K562 (cell line): ENCODE results near the gene SKAP1. TPM values are rescaled to one million over a fixed set of nuclear protein-coding genes. Genes with fewer than 3 reads are reported as not detected.
A peak's percentile ranks its signal among the peaks of the same experiment; 100 is the strongest.

ENCODE experiments used
- ATAC-seq: fragments of 200-7000 bp; cut with Tn5 transposase; 3 replicates; pipeline ENCODE4 v1.9.1; 2020; ENCODE audit warnings: moderate library complexity
- BruUV-seq: library from RNA; stranded (reverse); fragments of 400-500 nt; replicated peaks from 2 replicates; lab custom pipeline; 2021; lab: Mats Ljungman, UMichigan
- CTCF ChIA-PET: fragments of 300-600 bp; formaldehyde crosslinking; extraction: SDS; loops from one replicate; lab custom pipeline; 2021; ENCODE audit warnings: low intra/inter-chr PET ratio; lab: Yijun Ruan, JAX
- POLR2A ChIA-PET: fragments of 300-600, 350-650 bp; sonication (Branson Sonifier 250); formaldehyde crosslinking; extraction: SDS; loops from one replicate; lab custom pipeline; 2021; ENCODE audit warnings: antibody characterized with exemption, inconsistent platforms; lab: Yijun Ruan, JAX
- DNase-seq, 4 experiments: peaks; one replicate each; pipeline versions ENCODE4 v3.0.0 to v3.0.0-alpha.2; 2011 to 2018; ENCODE audit warnings: low spot score in 3 of 4, mixed read lengths in 3 of 4; ENCODE audit errors: extremely low read depth in 1 of 4
- FAIRE-seq: peaks from 2 replicates; lab custom pipeline; 2011; peaks lifted over from hg19 to GRCh38; lab: Jason Lieb, UNC
- H2AFZ ChIP-seq: 2 replicates; pipeline ENCODE4 v1.6.0; 2011; ENCODE audit warnings: low read depth, low read length, control low read depth, inconsistent platforms
- H3K27ac ChIP-seq: fragments of 200-600 bp; 3 replicates; pipeline ENCODE4 v1.8.0; 2011; ENCODE audit warnings: low read depth, mild to moderate bottlenecking, control low read depth, inconsistent platforms, low read length, moderate library complexity, mixed read lengths; ENCODE audit errors: extremely low read depth
- H3K27me3 ChIP-seq, 2 experiments: fragments of 300-600 bp in 1 of 2; 2 replicates in 1 of 2; 3 replicates in 1 of 2; pipeline versions ENCODE4 v1.6.0 to v1.8.0; 2011; ENCODE audit warnings: inconsistent platforms in 2 of 2, low read length in 2 of 2, mild to moderate bottlenecking in 1 of 2, mixed read lengths in 1 of 2, moderate library complexity in 1 of 2; ENCODE audit not compliant: control insufficient read depth in 2 of 2, insufficient read depth in 2 of 2
- H3K36me3 ChIP-seq: fragments of 300-600 bp; 3 replicates; pipeline ENCODE4 v1.8.0; 2011; ENCODE audit warnings: mild to moderate bottlenecking, low read length, inconsistent platforms; ENCODE audit not compliant: control insufficient read depth, insufficient read depth
- H3K4me1 ChIP-seq, 2 experiments: fragments of 200-600 bp in 1 of 2; replicated peaks in 1 of 2; 2 replicates in 1 of 2; 3 replicates in 1 of 2; pipeline versions ENCODE4 v1.5.1 to v1.8.0; 2011; ENCODE audit warnings: inconsistent platforms in 2 of 2, low read length in 2 of 2, mild to moderate bottlenecking in 1 of 2, mixed read lengths in 1 of 2, moderate library complexity in 1 of 2; ENCODE audit not compliant: control insufficient read depth in 2 of 2, insufficient read depth in 2 of 2
- H3K4me2 ChIP-seq: 2 replicates; pipeline ENCODE4 v1.6.1; 2011; ENCODE audit warnings: low read length, control low read depth, inconsistent platforms, mixed read lengths; ENCODE audit not compliant: insufficient read depth
- H3K4me3 ChIP-seq: fragments of 200-600 bp; sonication (generic), shearing (Covaris generic); 2 replicates; pipeline ENCODE4 v1.5.1; 2016; ENCODE audit warnings: control low read depth, inconsistent platforms
- H3K79me2 ChIP-seq: fragments of 200-600 bp; 3 replicates; pipeline ENCODE4 v1.8.0; 2011; ENCODE audit warnings: low read length, inconsistent platforms; ENCODE audit not compliant: control insufficient read depth, insufficient read depth
- H3K9ac ChIP-seq, 2 experiments: 2 replicates each; pipeline versions ENCODE4 v1.6.0 to v1.6.1; 2011; ENCODE audit warnings: low read depth in 2 of 2, low read length in 2 of 2, control low read depth in 1 of 2, inconsistent platforms in 1 of 2, mild to moderate bottlenecking in 1 of 2, mixed read lengths in 1 of 2; ENCODE audit not compliant: insufficient read depth in 1 of 2
- H3K9me1 ChIP-seq: one replicate; pipeline ENCODE4 v1.6.0; 2011; ENCODE audit warnings: inconsistent platforms, mild to moderate bottlenecking, low read length, moderate library complexity; ENCODE audit not compliant: control insufficient read depth, insufficient read depth
- H3K9me3 ChIP-seq: replicated peaks from 2 replicates; pipeline ENCODE4 v1.5.1; 2011; ENCODE audit warnings: low read depth, low read length, inconsistent platforms; ENCODE audit not compliant: control insufficient read depth, insufficient read depth
- H4K20me1 ChIP-seq: replicated peaks from 2 replicates; pipeline ENCODE4 v1.6.1; 2011; ENCODE audit warnings: low read length, inconsistent platforms, mixed read lengths; ENCODE audit not compliant: control insufficient read depth, insufficient read depth
- C11orf30 ChIP-seq: fragments of 450-650 bp; IDR thresholded peaks from 2 replicates; pipeline ENCODE4 v1.6.1; 2016; ENCODE audit warnings: low read depth, mild to moderate bottlenecking
- CBFA2T2 ChIP-seq: fragments of 450-650 bp; conservative IDR thresholded peaks from 2 replicates; pipeline ENCODE4 v1.6.1; 2017; ENCODE audit warnings: mild to moderate bottlenecking
- CBFA2T3 ChIP-seq: fragments of 450-650 bp; IDR thresholded peaks from 2 replicates; pipeline ENCODE4 v1.6.1; 2017
- CHCHD3 ChIP-seq: fragments of 250-450 bp; sonication (Bioruptor Pico); IDR thresholded peaks from 2 replicates; pipeline ENCODE4 v2.1.2; 2022; ENCODE audit warnings: mild to moderate bottlenecking
- CTBP1 ChIP-seq: fragments of 450-650 bp; IDR thresholded peaks from 2 replicates; pipeline ENCODE4 v1.6.1; 2016; ENCODE audit warnings: borderline replicate concordance
- E2F5 ChIP-seq: sonication (generic); formaldehyde crosslinking; IDR thresholded peaks from 2 replicates; pipeline ENCODE4 v1.8.0; 2022; ENCODE audit warnings: mild to moderate bottlenecking, missing genetic modification reagents
- EP300 ChIP-seq: IDR thresholded peaks from 2 replicates; pipeline ENCODE4 v1.6.1; 2012; ENCODE audit warnings: low read length, improper control_type of control experiment
- PHF20 ChIP-seq: fragments of 450-650 bp; IDR thresholded peaks from 2 replicates; pipeline ENCODE4 v1.6.1; 2018; ENCODE audit not compliant: partially characterized antibody
- PHF8 ChIP-seq: fragments of 200-600 bp; sonication (generic); IDR thresholded peaks from 2 replicates; pipeline ENCODE4 v1.6.1; 2012; ENCODE audit warnings: mixed run types, mild to moderate bottlenecking, inconsistent platforms, low read length, moderate library complexity, borderline replicate concordance
- POLR3A ChIP-seq: IDR thresholded peaks from 2 replicates; pipeline ENCODE4 v1.6.1; 2011; ENCODE audit warnings: borderline replicate concordance, mild to moderate bottlenecking, moderate library complexity; ENCODE audit not compliant: insufficient read length, insufficient read depth; ENCODE audit errors: extremely low read depth
- SMAD1 ChIP-seq: fragments of 150-350 bp; IDR thresholded peaks from 2 replicates; pipeline ENCODE4 v1.6.1; 2014; ENCODE audit warnings: low read length, low read depth; ENCODE audit not compliant: partially characterized antibody
- SOX6 ChIP-seq: fragments of 450-650 bp; IDR thresholded peaks from 2 replicates; pipeline ENCODE4 v1.6.1; 2014; ENCODE audit warnings: mild to moderate bottlenecking
- SREBF2 ChIP-seq: sonication (generic); formaldehyde crosslinking; IDR thresholded peaks from 2 replicates; pipeline ENCODE4 v1.4.0; 2020; ENCODE audit warnings: mild to moderate bottlenecking, missing genetic modification reagents
- THRA ChIP-seq: fragments of 450-650 bp; IDR thresholded peaks from 2 replicates; pipeline ENCODE4 v1.6.1; 2017; ENCODE audit warnings: mild to moderate bottlenecking, moderate library complexity
- USF2 ChIP-seq: sonication (generic); formaldehyde crosslinking; IDR thresholded peaks from 2 replicates; pipeline ENCODE4 v1.5.0; 2020; ENCODE audit warnings: missing genetic modification reagents
- XRCC4 ChIP-seq: IDR thresholded peaks from one replicate; pipeline ENCODE4 v1.6.1; 2011; ENCODE audit not compliant: insufficient read depth, insufficient read length; ENCODE audit errors: extremely low read depth
- ZFP30 ChIP-seq: fragments of 250-450 bp; sonication (Bioruptor Pico); IDR thresholded peaks from 2 replicates; pipeline ENCODE4 v1.8.0; 2022; ENCODE audit warnings: moderate library complexity, mild to moderate bottlenecking, inconsistent platforms, borderline replicate concordance
- ZNF184 ChIP-seq: sonication (generic); formaldehyde crosslinking; IDR thresholded peaks from 2 replicates; pipeline ENCODE4 v1.5.0; 2020; ENCODE audit warnings: missing genetic modification reagents
- ZNF707 ChIP-seq: fragments of 250-450 bp; sonication (Bioruptor Pico); conservative IDR thresholded peaks from 2 replicates; pipeline ENCODE4 v1.8.0; 2022; ENCODE audit warnings: inconsistent platforms, mild to moderate bottlenecking, moderate library complexity
- ZNF75A ChIP-seq: fragments of 450-650 bp; formaldehyde crosslinking; IDR thresholded peaks from 2 replicates; pipeline ENCODE4 v1.4.0; 2020; ENCODE audit warnings: mild to moderate bottlenecking
- WGBS: fragments of 100-300 bp; shearing (Covaris generic); methylation state at CpG from one replicate; pipeline ENCODE4 v1.1.6; 2016; ENCODE audit warnings: low coverage, mixed read lengths; ENCODE audit not compliant: insufficient coverage; ENCODE audit errors: missing lambda C conversion rate; 5-methylcytosine and 5-hydroxymethylcytosine counted together
- in situ Hi-C: fragments of 300-500 bp; cut with MboI; formaldehyde crosslinking; loops from 4 replicates; pipeline ENCODE4 v1.15.0; 2018; ENCODE audit warnings: inconsistent platforms, mixed read lengths
- intact Hi-C: fragments of 100-400 bp; cut with micrococcal nuclease; formaldehyde crosslinking; loops from 2 replicates; pipeline ENCODE4 v1.14.2; 2022
- polyA plus RNA-seq, 8 experiments: library from polyadenylated mRNA; depleted of rRNA in 4 of 8; stranded (reverse) in 5 of 8; unstranded in 3 of 8; fragments of >200 nt; fragmentation: Nextera tagmentation in 2 of 8; fragmentation: Illumina TruSeq in 1 of 8; extraction: Ambion mirVana in 2 of 8; extraction: Trizol in 1 of 8; gene quantifications; 2 replicates each; pipeline versions ENCODE4 v1.2.1 to v1.2.3, GENCODE V29; 2011 to 2014; ENCODE audit warnings: inconsistent platforms in 1 of 8, missing spikeins in 1 of 8
- total RNA-seq, 7 experiments: library from RNA; depleted of rRNA in 6 of 7; stranded (reverse); fragments of >200 nt in 6 of 7; fragmentation: Illumina TruSeq in 2 of 7; extraction: Trizol in 2 of 7; gene quantifications; 2 replicates each; pipeline versions ENCODE4 v1.2.1 to v1.2.3, GENCODE V29; 2011 to 2021; ENCODE audit warnings: low replicate concordance in 1 of 7
- TF ChIP-seq, protein P1 (sequence below): fragments of 250-450 bp; sonication (Bioruptor Pico); IDR thresholded peaks from 2 replicates; pipeline ENCODE4 v1.4.0; 2020; ENCODE audit warnings: borderline replicate concordance

The SKAP1 gene
- total and polyA plus RNA-seq, 9 of the 15 experiments (the other 6 are each of a cell fraction or from before 2014, with no cell fraction given) = 0.06 to 0.80 (median 0.10) TPM; not detected in 4

- H3K4me3 ChIP-seq = no peak overlapping the region
- H3K27ac ChIP-seq = no peak overlapping the region
- H3K79me2 ChIP-seq = no peaks in the 10 kb centered on the region
- no peaks in the 10 kb centered on the region for H3K9me3 ChIP-seq
- peak overlapping the region; percentile 27; the same call in 1 of the 2 replicates for H3K4me2 ChIP-seq
- no TSS peak for BruUV-seq
- peaks cover 0 to 8% of the 10 kb centered on the region in 2 experiments; a peak in 2 of 5 replicates for H3K4me1 ChIP-seq
- peak in 3 of 4 experiments; percentile 19 to 43 (median 21) for DNase-seq
- WGBS = 3% methylated on average over 10 of the region's 10 CpGs
- no peaks in the 10 kb centered on the region for H3K36me3 ChIP-seq
- ATAC-seq = peak; percentile 62
- no peaks in the 10 kb centered on the region for H3K27me3 ChIP-seq
- H2AFZ ChIP-seq = no peak overlapping the region
- intact Hi-C loops = loop anchor here (10.0 kb wide), 1 partner anchor 275 kb away; no protein-coding TSS in a partner anchor
- FAIRE-seq = peak; percentile 57
- POLR2A ChIA-PET = no interaction called here
- no peaks in the 10 kb centered on the region for H3K9me1 ChIP-seq
- no peak overlapping the region for H3K9ac ChIP-seq
- in situ Hi-C loops = no loop called here
- CTCF ChIA-PET = no interaction called here
- H4K20me1 ChIP-seq = no peaks in the 10 kb centered on the region
- no peak for TF ChIP-seq C11orf30
- no peak for TF ChIP-seq SREBF2 (CRISPR knock-in tag)
- no peak for TF ChIP-seq ZNF707
- TF ChIP-seq EP300 = 0 out of 2 replicates have a peak, but pooled peaks have one; percentile 19
- TF ChIP-seq CBFA2T3 = peak; percentile 85
- no peak for TF ChIP-seq E2F5 (CRISPR knock-in tag)
- TF ChIP-seq, protein P1, sequence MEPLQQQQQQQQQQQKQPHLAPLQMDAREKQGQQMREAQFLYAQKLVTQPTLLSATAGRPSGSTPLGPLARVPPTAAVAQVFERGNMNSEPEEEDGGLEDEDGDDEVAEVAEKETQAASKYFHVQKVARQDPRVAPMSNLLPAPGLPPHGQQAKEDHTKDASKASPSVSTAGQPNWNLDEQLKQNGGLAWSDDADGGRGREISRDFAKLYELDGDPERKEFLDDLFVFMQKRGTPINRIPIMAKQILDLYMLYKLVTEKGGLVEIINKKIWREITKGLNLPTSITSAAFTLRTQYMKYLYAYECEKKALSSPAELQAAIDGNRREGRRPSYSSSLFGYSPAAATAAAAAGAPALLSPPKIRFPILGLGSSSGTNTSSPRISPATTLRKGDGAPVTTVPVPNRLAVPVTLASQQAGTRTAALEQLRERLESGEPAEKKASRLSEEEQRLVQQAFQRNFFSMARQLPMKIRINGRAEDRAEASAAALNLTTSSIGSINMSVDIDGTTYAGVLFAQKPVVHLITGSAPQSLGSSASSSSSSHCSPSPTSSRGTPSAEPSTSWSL (CRISPR knock-in tag) = no peak
- no peak for TF ChIP-seq XRCC4
- no peak for TF ChIP-seq THRA
- TF ChIP-seq CHCHD3 (CRISPR knock-in tag) = no peak
- no peak for TF ChIP-seq PHF20
- no peak for TF ChIP-seq ZNF75A (CRISPR knock-in tag)
- no peak for TF ChIP-seq ZNF184
- TF ChIP-seq PHF8 = no peak
- TF ChIP-seq ZFP30 = no peak
- TF ChIP-seq USF2 (CRISPR knock-in tag) = peak; percentile 52
- TF ChIP-seq CBFA2T2 = peak; percentile 73
- peak; percentile 29; the same call in 1 of the 2 replicates for TF ChIP-seq SOX6
- no peak for TF ChIP-seq SMAD1
- TF ChIP-seq CTBP1 = peak; percentile 61; the same call in 1 of the 2 replicates
- no peak for TF ChIP-seq POLR3A
These were observed 220.0 kb downstream of the SKAP1 start for GRCh38 chr17:48209973-48210372.
